ENCODE data around the gene DIAPH1.

DIAPH1 gene

GRCh38 chr5:141609044-141609443 lies 9.8 kb downstream of the DIAPH1 start:
- no peak for FAIRE-seq

GRCh38 chr5:141608557-141608956 lies 10.2 kb downstream of the DIAPH1 start:
- no peak for FAIRE-seq

- no peak for FAIRE-seq
These were observed 10.8 kb downstream of the DIAPH1 start for GRCh38 chr5:141608046-141608445.

DNA sequence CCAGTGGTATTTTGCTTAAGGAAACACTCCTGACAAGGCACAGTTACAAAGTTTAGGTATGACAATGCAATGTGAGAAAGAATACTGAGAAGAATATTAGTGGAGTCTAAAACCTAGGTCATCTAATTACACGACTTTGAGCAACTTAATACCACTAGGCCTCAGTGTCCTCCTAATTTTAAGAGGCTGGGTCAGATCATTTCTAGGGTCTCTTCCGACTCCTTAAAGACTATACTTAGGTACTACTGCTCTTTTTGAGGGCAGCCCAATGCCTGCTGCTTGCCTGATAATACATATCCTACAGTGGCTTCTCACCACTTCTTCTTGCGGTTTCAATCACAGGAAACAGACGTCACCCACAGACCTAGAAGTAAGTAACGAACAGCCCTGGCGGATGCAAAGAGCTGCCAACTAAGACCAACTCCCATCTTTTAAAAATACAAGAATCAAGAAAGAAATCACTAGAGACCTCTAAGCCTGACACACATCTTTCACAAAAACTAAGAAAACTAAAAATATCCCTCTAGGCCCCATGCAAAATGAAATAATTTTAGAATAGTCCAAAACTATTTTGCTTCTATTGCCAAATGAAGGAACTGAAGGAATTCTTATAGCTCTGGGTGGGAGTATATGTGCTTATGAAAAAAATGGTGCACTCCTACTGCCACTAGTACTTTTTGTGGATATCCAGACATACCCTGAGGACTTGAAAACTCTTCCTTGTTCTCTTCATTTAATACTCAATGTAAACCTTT lies 13.1 kb downstream of the DIAPH1 start:
- no peak for FAIRE-seq

- FAIRE-seq: no peak
These were observed 14.7 kb downstream of the DIAPH1 start for GRCh38 chr5:141603923-141604717.

- no peak for FAIRE-seq
These were observed 16.2 kb downstream of the DIAPH1 start for GRCh38 chr5:141602606-141603005.

GRCh38 chr5:141598391-141599345 lies 20.1 kb downstream of the DIAPH1 start:
- FAIRE-seq: no peak

DNA sequence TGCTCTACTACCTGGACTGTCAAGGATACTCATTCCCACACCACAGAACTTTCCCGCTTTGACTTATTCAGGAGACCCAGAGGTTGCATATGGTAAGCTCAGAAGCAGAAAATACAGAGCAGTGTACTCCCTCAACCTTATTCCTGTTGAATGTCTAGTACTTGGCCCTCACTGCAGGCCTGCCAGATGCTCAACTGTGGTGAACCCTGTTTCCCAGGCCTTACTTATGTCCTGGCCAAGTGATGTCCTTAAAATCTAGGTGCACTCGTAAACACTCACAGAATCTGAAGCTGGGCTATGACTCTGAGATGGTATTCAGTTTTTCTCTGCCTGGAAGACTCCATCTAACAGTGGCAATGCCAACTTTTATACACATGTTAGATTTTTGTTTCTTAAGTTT lies 21.0 kb downstream of the DIAPH1 start:
- FAIRE-seq: no peak

DNA sequence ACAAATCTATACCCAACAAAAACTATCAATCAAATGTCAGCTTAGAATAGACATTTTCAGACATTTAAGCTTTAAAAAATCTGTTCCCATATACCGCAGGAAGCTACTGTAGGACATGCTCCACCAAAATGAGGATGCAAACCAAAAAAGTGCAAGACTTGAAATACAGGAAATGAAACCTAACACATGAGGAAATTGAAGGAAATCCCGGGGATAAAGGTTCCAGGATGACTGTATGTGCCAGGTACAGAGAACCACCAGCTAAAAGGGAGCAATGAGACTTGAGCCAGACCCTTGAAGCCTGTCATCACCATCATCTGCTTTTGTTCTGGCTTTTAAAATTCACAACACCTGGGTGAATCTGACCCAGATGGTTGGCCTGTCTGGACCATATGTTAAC lies 21.4 kb downstream of the DIAPH1 start:
- FAIRE-seq: no peak

DNA sequence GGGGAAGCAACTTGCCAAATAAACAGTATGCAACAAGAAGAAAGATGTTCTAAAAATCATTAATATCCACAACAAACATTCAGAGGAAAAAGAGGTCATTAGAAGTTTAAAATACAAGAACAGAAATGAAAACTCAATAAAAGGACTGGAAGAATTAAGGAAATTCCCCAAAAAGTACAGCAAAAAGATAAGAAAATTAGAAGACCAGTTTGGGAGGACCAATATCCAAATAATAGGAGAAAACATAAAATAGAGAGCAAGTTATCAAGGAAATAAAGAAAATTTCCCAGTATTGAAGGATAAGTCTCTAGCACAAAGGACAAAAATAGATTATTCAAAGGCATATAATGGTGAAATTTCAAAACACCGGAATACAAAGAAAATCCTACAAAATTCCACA lies 21.9 kb downstream of the DIAPH1 start:
- no peak for FAIRE-seq

DNA sequence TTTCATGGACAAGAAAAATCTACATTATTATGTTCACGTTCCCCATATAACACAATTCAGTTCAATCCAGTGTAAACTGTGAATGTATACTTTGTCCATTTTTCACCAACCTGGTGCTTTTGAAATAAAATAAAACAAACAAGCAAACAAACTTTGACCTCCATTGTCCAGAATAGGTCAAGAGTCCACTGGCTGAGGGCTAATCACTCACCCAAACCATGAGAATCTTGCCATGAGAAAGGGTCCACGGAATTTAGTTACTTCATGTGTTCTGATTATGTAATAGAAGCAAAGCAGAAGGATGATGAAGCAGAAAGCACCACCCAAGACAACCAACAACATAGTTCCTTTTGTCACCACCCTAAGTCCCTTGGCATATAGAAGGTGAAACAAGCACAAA lies 28.7 kb downstream of the DIAPH1 start:
- FAIRE-seq: no peak

DNA sequence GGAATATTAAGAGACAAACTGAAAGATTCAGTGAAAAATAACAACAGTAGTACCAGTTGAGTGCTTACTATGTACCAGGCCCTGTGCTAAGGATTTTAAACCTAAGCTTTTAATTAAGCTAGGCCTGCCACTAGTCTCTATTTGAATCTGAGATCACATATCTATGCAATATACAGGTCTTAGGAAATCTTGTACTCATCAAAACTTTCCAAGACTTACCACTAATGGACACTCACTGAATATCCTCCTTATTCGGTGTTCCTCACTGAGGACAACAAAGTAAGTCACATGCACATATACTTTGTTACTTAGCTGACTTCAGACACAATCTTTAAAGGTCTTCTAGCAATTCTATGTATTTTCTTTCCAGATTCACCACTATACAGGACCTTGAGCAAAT lies 32.6 kb downstream of the DIAPH1 start:
- no peak for FAIRE-seq

DNA sequence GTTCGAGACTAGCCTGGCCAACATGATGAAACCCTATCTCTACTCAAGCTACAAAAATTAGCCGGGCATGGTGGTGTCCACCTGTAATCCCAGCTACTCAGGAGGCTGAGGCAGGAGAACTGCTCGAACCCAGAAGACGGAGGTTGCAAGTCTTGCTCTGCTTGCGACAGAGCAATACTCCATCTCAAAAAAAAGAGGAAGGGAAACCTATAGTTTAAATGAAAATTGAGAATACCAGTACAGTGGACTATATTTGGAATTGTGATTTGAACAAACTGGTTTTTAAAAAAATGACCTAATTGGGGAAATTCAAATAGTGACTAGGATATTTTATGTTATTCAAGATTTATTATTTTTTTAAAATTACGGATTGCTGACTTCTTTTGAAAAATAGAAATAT lies 33.2 kb downstream of the DIAPH1 start:
- no peak for FAIRE-seq

DNA sequence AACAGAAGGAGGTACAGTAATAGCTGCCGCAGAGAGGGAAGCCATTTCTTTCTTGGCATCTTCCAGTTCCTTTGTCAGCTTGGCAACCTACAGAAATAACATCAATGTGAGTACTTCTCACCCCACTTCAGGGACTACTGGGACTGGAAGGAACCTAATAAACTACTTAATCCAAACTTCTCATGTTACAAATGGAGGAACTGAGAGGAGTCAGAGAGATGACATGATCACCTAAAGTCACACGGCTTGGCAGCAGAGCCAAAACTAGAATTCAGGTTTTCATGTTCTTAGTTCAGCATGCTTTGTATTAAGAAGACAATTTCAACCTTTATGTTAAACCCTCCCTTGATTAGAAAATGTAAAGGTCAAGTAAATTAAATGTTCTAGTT lies 44.7 kb downstream of the DIAPH1 start:
- FAIRE-seq: no peak

DNA sequence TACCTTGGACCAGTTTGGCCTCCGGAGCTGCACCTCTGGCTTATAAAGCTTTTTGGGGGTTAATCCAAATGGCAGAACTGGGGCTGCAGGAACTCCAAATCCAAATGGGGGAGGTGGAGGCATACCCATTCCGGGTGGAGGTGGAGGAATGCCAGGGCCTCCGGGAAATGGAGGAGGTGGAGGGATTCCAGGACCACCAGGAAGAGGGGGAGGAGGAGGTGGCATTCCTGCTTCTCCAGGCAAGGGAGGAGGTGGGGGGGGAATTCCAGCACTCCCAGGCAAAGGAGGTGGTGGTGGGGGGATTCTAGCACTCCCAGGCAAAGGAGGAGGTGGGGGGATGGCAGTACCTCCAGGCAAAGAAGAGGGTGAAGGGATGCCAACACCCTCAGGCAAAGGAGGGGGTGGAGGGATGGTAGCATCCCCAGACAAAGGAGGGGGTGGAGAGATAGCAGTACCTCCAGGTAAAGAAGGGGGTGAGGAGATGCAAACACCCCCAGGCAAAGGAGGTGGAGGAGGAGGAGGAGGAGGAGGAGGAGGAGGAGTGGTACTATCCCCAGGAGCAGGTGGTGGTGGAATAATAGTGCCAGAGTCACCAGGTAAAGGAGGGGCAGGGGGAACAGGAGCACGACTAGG lies 45.2 kb downstream of the DIAPH1 start:
- FAIRE-seq: no peak

GRCh38 chr5:141570655-141571054 lies 48.1 kb downstream of the DIAPH1 start:
- FAIRE-seq: no peak

- FAIRE-seq: no peak
These were observed 51.2 kb downstream of the DIAPH1 start for GRCh38 chr5:141567513-141568117.

GRCh38 chr5:141565826-141566570 lies 52.8 kb downstream of the DIAPH1 start:
- no peak for FAIRE-seq

DNA sequence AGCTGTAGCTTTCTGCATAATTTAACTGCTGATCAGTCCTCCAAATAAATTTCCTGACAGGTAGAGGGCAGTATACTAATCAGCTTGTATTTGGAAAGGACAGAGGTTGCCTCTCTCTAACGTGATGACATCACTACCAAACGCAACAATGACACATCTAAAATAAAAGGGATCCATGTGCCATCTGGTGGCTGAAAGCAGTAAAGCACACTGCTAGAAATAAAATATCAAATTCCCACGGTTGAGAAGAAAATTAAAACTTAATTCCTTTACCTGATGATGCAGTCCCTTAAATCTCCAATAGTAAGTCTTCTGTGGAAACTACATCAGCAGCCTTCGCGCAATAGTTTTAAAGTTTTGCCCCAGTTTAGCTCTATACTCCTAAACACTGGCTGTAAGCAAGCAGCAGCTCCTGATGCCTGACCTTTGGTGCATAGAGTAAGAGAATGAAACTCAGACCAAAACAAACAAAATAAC lies 54.5 kb downstream of the DIAPH1 start:
- FAIRE-seq: peak; percentile 98

- no peak for FAIRE-seq
These were observed 57.9 kb downstream of the DIAPH1 start for GRCh38 chr5:141560725-141561483.

DNA sequence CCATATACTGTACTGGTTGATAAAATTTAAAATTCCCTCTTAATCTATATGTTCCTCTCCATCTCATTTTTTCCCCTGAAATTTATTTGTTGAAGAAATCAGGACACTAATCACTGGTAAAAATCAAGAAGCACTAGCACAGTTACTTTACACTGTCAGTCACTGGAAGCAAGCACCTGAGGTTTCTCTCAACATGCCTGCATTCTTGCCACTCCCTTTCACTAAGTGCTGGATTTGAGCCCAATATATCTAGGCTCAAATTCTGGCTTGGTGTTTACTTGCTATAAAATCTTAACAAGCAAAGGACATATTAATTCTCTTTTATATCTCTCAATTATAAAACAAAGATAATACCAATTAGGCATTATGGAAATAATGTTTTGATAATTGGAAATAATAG lies 58.6 kb downstream of the DIAPH1 start:
- FAIRE-seq: no peak

All from A204.1 (cell line).